Amniotic stem cell (primary cell): ENCODE data around the gene ELMOD3.
"Not testable (repeated sequence)": the region's sequence is repeated elsewhere in the genome, so short reads cannot be mapped to it uniquely, and the experiment has no call there.

ENCODE experiments used
- DNase-seq: peaks from one replicate; lab custom pipeline; 2025; lab: John Stamatoyannopoulos, UW

Gene ELMOD3

GRCh38 chr2:85376291-85377065 lies 21.9 kb downstream of the ELMOD3 start:
- DNase-seq, result peak; percentile 35

GRCh38 chr2:85377083-85377482 lies 22.5 kb downstream of the ELMOD3 start:
- no peak for DNase-seq

GRCh38 chr2:85378257-85378656 lies 23.7 kb downstream of the ELMOD3 start:
- DNase-seq, result no peak

GRCh38 chr2:85380048-85380447 lies 25.5 kb downstream of the ELMOD3 start:
- DNase-seq, result no peak

GRCh38 chr2:85383151-85383550 lies 28.6 kb downstream of the ELMOD3 start:
- not testable (repeated sequence) for DNase-seq

- no peak for DNase-seq
Observed at GRCh38 chr2:85383850-85384249, 29.3 kb downstream of the ELMOD3 start.

GRCh38 chr2:85385746-85386145 lies 31.2 kb downstream of the ELMOD3 start:
- no peak for DNase-seq

GRCh38 chr2:85387754-85388153 lies 33.2 kb downstream of the ELMOD3 start:
- no peak for DNase-seq

GRCh38 chr2:85388878-85389538 lies 34.4 kb downstream of the ELMOD3 start:
- no peak for DNase-seq

- DNase-seq, result no peak
Observed at GRCh38 chr2:85390941-85391669, 36.5 kb downstream of the ELMOD3 start.

GRCh38 chr2:85393836-85394235 lies 39.3 kb downstream of the ELMOD3 start:
- DNase-seq, result no peak

GRCh38 chr2:85394261-85394681 lies 39.7 kb downstream of the ELMOD3 start:
- no peak for DNase-seq

GRCh38 chr2:85394976-85395375 lies 40.4 kb downstream of the ELMOD3 start:
- DNase-seq, result no peak

- DNase-seq, result no peak
Observed at GRCh38 chr2:85395912-85396475, 41.4 kb downstream of the ELMOD3 start.

GRCh38 chr2:85396531-85397470 lies 42.2 kb downstream of the ELMOD3 start:
- no peak for DNase-seq

- DNase-seq, result no peak
Observed at GRCh38 chr2:85397925-85398331, 43.4 kb downstream of the ELMOD3 start.

GRCh38 chr2:85398426-85399182 lies 44.0 kb downstream of the ELMOD3 start:
- DNase-seq, result no peak

- no peak for DNase-seq
Observed at GRCh38 chr2:85399183-85399455, 44.5 kb downstream of the ELMOD3 start.

- no peak for DNase-seq
Observed at GRCh38 chr2:85400023-85400422, 45.5 kb downstream of the ELMOD3 start.

GRCh38 chr2:85400541-85401463 lies 46.2 kb downstream of the ELMOD3 start:
- DNase-seq, result no peak
